IMR-90 (cell line): ENCODE measurements around the gene MFAP4. TPM values are rescaled to one million over a fixed set of nuclear protein-coding genes. Genes with fewer than 3 reads are reported as not detected.

Experiments used
- ATAC-seq: fragments of 200-7000 bp; cut with Tn5 transposase; 2 replicates; pipeline ENCODE4 v1.9.1; 2020; ENCODE audit warnings: low read depth, mild to moderate bottlenecking, moderate library complexity
- BruUV-seq: library from RNA; stranded (reverse); fragments of 400-500 nt; replicated peaks from 2 replicates; lab custom pipeline; 2021; lab: Mats Ljungman, UMichigan
- CTCF ChIA-PET: fragments of 300-600 bp; formaldehyde crosslinking; extraction: SDS; loops from one replicate; lab custom pipeline; 2021; ENCODE audit warnings: antibody characterized with exemption; lab: Yijun Ruan, JAX
- POLR2A ChIA-PET: fragments of 300-600 bp; sonication (Branson Sonifier 250); formaldehyde crosslinking; loops from one replicate; lab custom pipeline; 2022; ENCODE audit warnings: antibody characterized with exemption; ENCODE audit not compliant: unreplicated experiment; lab: Charles Lee
- DNase-seq: peaks from one replicate; pipeline ENCODE4 v3.0.0; 2013
- H2AFZ ChIP-seq: replicated peaks from 2 replicates; pipeline ENCODE3; 2013; ENCODE audit warnings: low read length, mild to moderate bottlenecking; ENCODE audit not compliant: poor library complexity
- H2AK5ac ChIP-seq: 2 replicates; pipeline ENCODE4 v1.6.1; 2013; ENCODE audit warnings: low read depth, low read length, inconsistent platforms
- H2AK9ac ChIP-seq: replicated peaks from 2 replicates; pipeline ENCODE3; 2013; ENCODE audit warnings: mild to moderate bottlenecking, low read depth, low read length, moderate library complexity; ENCODE audit not compliant: poor library complexity
- H2BK120ac ChIP-seq: 2 replicates; pipeline ENCODE4 v1.6.1; 2013; ENCODE audit warnings: low read depth, low read length, inconsistent platforms
- H2BK15ac ChIP-seq: 3 replicates; pipeline ENCODE4 v1.6.1; 2013; ENCODE audit warnings: low read depth, low read length, inconsistent platforms
- H2BK20ac ChIP-seq: 2 replicates; pipeline ENCODE4 v1.6.1; 2013; ENCODE audit warnings: low read depth, mild to moderate bottlenecking, inconsistent platforms, low read length, moderate library complexity
- H2BK5ac ChIP-seq: 2 replicates; pipeline ENCODE4 v1.6.1; 2013; ENCODE audit warnings: mild to moderate bottlenecking, low read depth, low read length, inconsistent platforms; ENCODE audit not compliant: poor library complexity, severe bottlenecking
- H3K14ac ChIP-seq: replicated peaks from 2 replicates; pipeline ENCODE4 v1.6.1; 2013; ENCODE audit warnings: low read depth, low read length, inconsistent platforms
- H3K18ac ChIP-seq: 2 replicates; pipeline ENCODE4 v1.6.1; 2013; ENCODE audit warnings: low read depth, low read length, control low read depth
- H3K23ac ChIP-seq: 2 replicates; pipeline ENCODE4 v1.6.1; 2013; ENCODE audit warnings: low read depth, low read length, inconsistent platforms
- H3K27ac ChIP-seq: 2 replicates; pipeline ENCODE4 v1.5.1; 2013; ENCODE audit warnings: mild to moderate bottlenecking, control low read depth, low read length; ENCODE audit not compliant: insufficient read depth
- H3K27me3 ChIP-seq: 2 replicates; pipeline ENCODE4 v1.6.1; 2013; ENCODE audit warnings: low read length; ENCODE audit not compliant: control insufficient read depth, insufficient read depth
- H3K36me3 ChIP-seq: 2 replicates; pipeline ENCODE4 v1.6.1; 2013; ENCODE audit warnings: low read length, mixed read lengths; ENCODE audit not compliant: control insufficient read depth, insufficient read depth
- H3K4ac ChIP-seq: 2 replicates; pipeline ENCODE4 v1.6.1; 2013; ENCODE audit warnings: low read depth, low read length, inconsistent platforms
- H3K4me1 ChIP-seq: 2 replicates; pipeline ENCODE4 v1.6.1; 2013; ENCODE audit warnings: low read length, mixed read lengths; ENCODE audit not compliant: control insufficient read depth, insufficient read depth
- H3K4me2 ChIP-seq: 2 replicates; pipeline ENCODE4 v1.6.1; 2013; ENCODE audit warnings: low read depth, mild to moderate bottlenecking, control low read depth, low read length, moderate library complexity
- H3K4me3 ChIP-seq: 2 replicates; pipeline ENCODE4 v1.5.1; 2013; ENCODE audit warnings: low read depth, mild to moderate bottlenecking, control low read depth, low read length, moderate library complexity; ENCODE audit not compliant: insufficient read depth
- H3K56ac ChIP-seq: 2 replicates; pipeline ENCODE4 v1.6.1; 2013; ENCODE audit warnings: low read length, inconsistent platforms; ENCODE audit not compliant: insufficient read depth; ENCODE audit errors: extremely low read depth
- H3K79me1 ChIP-seq, 2 experiments: 2 replicates each; pipeline ENCODE4 v1.6.1; 2013; ENCODE audit warnings: low read length in 2 of 2, inconsistent platforms in 1 of 2, low read depth in 1 of 2
- H3K9ac ChIP-seq: 2 replicates; pipeline ENCODE4 v1.6.1; 2013; ENCODE audit warnings: low read depth, low read length, control low read depth
- H3K9me1 ChIP-seq: 2 replicates; pipeline ENCODE4 v1.6.1; 2013; ENCODE audit warnings: low read length, inconsistent platforms; ENCODE audit not compliant: insufficient read depth
- H3K9me3 ChIP-seq: 2 replicates; pipeline ENCODE4 v1.6.1; 2013; ENCODE audit warnings: low read length; ENCODE audit not compliant: control insufficient read depth, insufficient read depth
- H4K20me1 ChIP-seq: 2 replicates; pipeline ENCODE4 v1.6.1; 2013; ENCODE audit warnings: low read length, inconsistent platforms; ENCODE audit not compliant: insufficient read depth
- H4K5ac ChIP-seq: 2 replicates; pipeline ENCODE4 v1.6.1; 2013; ENCODE audit warnings: mild to moderate bottlenecking, low read depth, low read length, control low read depth
- H4K8ac ChIP-seq, 2 experiments: 2 replicates each; pipeline ENCODE4 v1.6.1; 2013; ENCODE audit warnings: low read depth in 2 of 2, low read length in 2 of 2, control low read depth in 1 of 2, inconsistent platforms in 1 of 2
- H4K91ac ChIP-seq: 2 replicates; pipeline ENCODE4 v1.6.1; 2013; ENCODE audit warnings: low read depth, low read length, inconsistent platforms; ENCODE audit not compliant: insufficient read depth
- BHLHE40 ChIP-seq: fragments of 150-350 bp; IDR thresholded peaks from 2 replicates; pipeline ENCODE4 v1.6.1; 2016; ENCODE audit warnings: mild to moderate bottlenecking, low read depth, low read length
- CEBPB ChIP-seq: IDR thresholded peaks from 2 replicates; pipeline ENCODE4 v1.6.1; 2012; ENCODE audit warnings: low read depth, low read length, improper control_type of control experiment
- CHD1 ChIP-seq: IDR thresholded peaks from 2 replicates; pipeline ENCODE4 v1.6.1; 2012; ENCODE audit warnings: low read depth, low read length, improper control_type of control experiment
- CTCF ChIP-seq: conservative IDR thresholded peaks from 2 replicates; pipeline ENCODE4 v1.5.1; 2012; ENCODE audit warnings: mild to moderate bottlenecking, low read depth, low read length, improper control_type of control experiment
- ELK1 ChIP-seq: fragments of 150-350 bp; IDR thresholded peaks from 2 replicates; pipeline ENCODE4 v1.6.1; 2016; ENCODE audit warnings: low read depth, mild to moderate bottlenecking, low read length, moderate library complexity, borderline replicate concordance
- FOS ChIP-seq: fragments of 150-350 bp; IDR thresholded peaks from 2 replicates; pipeline ENCODE4 v1.6.1; 2016; ENCODE audit warnings: low read depth, low read length
- MAFK ChIP-seq: IDR thresholded peaks from 2 replicates; pipeline ENCODE4 v1.6.1; 2012; ENCODE audit warnings: low read depth, low read length, improper control_type of control experiment
- MAZ ChIP-seq: IDR thresholded peaks from 2 replicates; pipeline ENCODE4 v1.6.1; 2012; ENCODE audit warnings: low read depth, mild to moderate bottlenecking, low read length, improper control_type of control experiment, moderate library complexity, borderline replicate concordance
- MXI1 ChIP-seq: IDR thresholded peaks from 2 replicates; pipeline ENCODE4 v1.6.1; 2012; ENCODE audit warnings: low read depth, mild to moderate bottlenecking, low read length, moderate library complexity, borderline replicate concordance
- NFE2L2 ChIP-seq: fragments of 150-350 bp; IDR thresholded peaks from 2 replicates; pipeline ENCODE4 v1.6.1; 2016; ENCODE audit warnings: low read depth, mild to moderate bottlenecking, low read length
- POLR2A ChIP-seq: IDR thresholded peaks from 2 replicates; pipeline ENCODE4 v1.6.1; 2012; ENCODE audit warnings: mild to moderate bottlenecking, low read depth, low read length
- RAD21 ChIP-seq: IDR thresholded peaks from 2 replicates; pipeline ENCODE4 v1.6.1; 2012; ENCODE audit warnings: low read length, improper control_type of control experiment
- RCOR1 ChIP-seq: IDR thresholded peaks from 2 replicates; pipeline ENCODE4 v1.6.1; 2012; ENCODE audit warnings: mild to moderate bottlenecking, low read length, improper control_type of control experiment; ENCODE audit not compliant: insufficient replicate concordance
- RFX5 ChIP-seq: IDR thresholded peaks from 2 replicates; pipeline ENCODE4 v1.8.0; 2012; ENCODE audit warnings: low read depth, mild to moderate bottlenecking, low read length, moderate library complexity
- SMC3 ChIP-seq: fragments of 150-350 bp; IDR thresholded peaks from 2 replicates; pipeline ENCODE4 v1.6.1; 2016; ENCODE audit warnings: low read depth, mild to moderate bottlenecking, antibody characterized with exemption, low read length, moderate library complexity
- USF2 ChIP-seq: fragments of 150-350 bp; IDR thresholded peaks from 2 replicates; pipeline ENCODE4 v1.6.1; 2017; ENCODE audit warnings: mild to moderate bottlenecking, antibody characterized with exemption, low read length, low read depth
- WGBS, 2 experiments: methylation state at CpG; one replicate each; pipeline versions ENCODE4 v1.1.5 to v1.1.7; 2013; ENCODE audit warnings: missing lambda C conversion rate in 2 of 2; ENCODE audit not compliant: insufficient read length in 1 of 2; ENCODE audit errors: extremely low coverage in 2 of 2; 5-methylcytosine and 5-hydroxymethylcytosine counted together
- dilution Hi-C: fragments of 300-500 bp; cut with HindIII; formaldehyde crosslinking; loops from one replicate; pipeline ENCODE4 v1.14.3; 2018; ENCODE audit warnings: low sequenced_read_pairs; ENCODE audit not compliant: unreplicated experiment
- in situ Hi-C: fragments of 300-500 bp; cut with MboI; formaldehyde crosslinking; loops from 3 replicates; pipeline ENCODE4 v1.14.3; 2019; ENCODE audit warnings: low sequenced_read_pairs, inconsistent platforms, mixed read lengths
- intact Hi-C: fragments of 100-400 bp; cut with micrococcal nuclease; formaldehyde crosslinking; loops from 2 replicates; pipeline ENCODE4 v1.10.0; 2022
- polyA plus RNA-seq, 3 experiments: library from polyadenylated mRNA; depleted of rRNA; stranded (reverse); fragments of >200 nt; gene quantifications; 2 replicates each; pipeline ENCODE4 v1.2.3, GENCODE V29; 2012; ENCODE audit warnings: low replicate concordance in 1 of 3
- total RNA-seq: library from RNA; depleted of rRNA; stranded (reverse); fragments of >200 nt; gene quantifications from 2 replicates; pipeline ENCODE4 v1.2.3, GENCODE V29; 2012

Gene MFAP4
- total and polyA plus RNA-seq, 2 of the 4 experiments (the other 2 are of a cell fraction): 7.0 to 71.6 TPM

DNA sequence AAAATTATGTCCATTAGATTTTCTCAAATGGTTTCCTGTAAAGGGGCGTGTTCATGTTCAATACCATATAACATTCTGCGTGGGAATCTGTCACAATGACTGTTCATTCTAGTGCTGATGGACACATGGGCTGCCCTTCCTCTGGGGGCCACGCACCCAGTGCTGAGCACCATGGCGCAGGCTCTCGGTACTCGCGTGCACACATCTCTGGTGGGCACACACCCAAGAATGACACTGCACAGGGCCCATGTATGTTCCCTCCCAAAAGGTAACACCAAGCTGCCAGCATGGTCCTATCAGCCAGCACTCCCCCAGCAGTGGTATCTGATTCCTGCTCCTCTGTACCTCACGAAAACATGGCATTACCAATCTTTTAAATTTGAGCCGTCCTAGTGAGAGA, 38.2 kb downstream of the MFAP4 start:
- Histone ChIP-seq H4K91ac (no peak overlapping the region), H3K14ac (no peak overlapping the region), H2AK9ac (peak overlapping the region; percentile 61), H2BK120ac (no peak overlapping the region), H3K27ac (no peak overlapping the region), H3K79me1 (peaks cover 0 to 4% of the 10 kb centered on the region in 2 experiments; a peak in 1 of 4 replicates), H3K36me3 (no peaks in the 10 kb centered on the region), H3K56ac (no peak overlapping the region), H3K23ac (no peak overlapping the region), H3K9me1 (peaks cover 16% of the 10 kb centered on the region), H2AFZ (peak overlapping the region; percentile 14), H3K9ac (no peak overlapping the region), H3K4me2 (no peak overlapping the region), H3K4ac (no peak overlapping the region), H3K27me3 (no peaks in the 10 kb centered on the region), H2AK5ac (peak overlapping the region; percentile 43), H3K18ac (no peak overlapping the region), H2BK20ac (no peak overlapping the region), H3K9me3 (no peaks in the 10 kb centered on the region), H2BK15ac (no peak overlapping the region), H3K4me3 (no peak overlapping the region), H3K4me1 (peaks cover 17% of the 10 kb centered on the region), H2BK5ac (no peak overlapping the region), H4K8ac (no peak overlapping the region), H4K5ac (no peak overlapping the region), H4K20me1 (peaks cover 5% of the 10 kb centered on the region; the same call in 1 of the 2 replicates)
- no peak for TF ChIP-seq ELK1
- no peak for TF ChIP-seq RFX5
- TF ChIP-seq MXI1: no peak
- no peak for TF ChIP-seq CEBPB
- TF ChIP-seq USF2: no peak
- no peak for TF ChIP-seq RCOR1
- TF ChIP-seq CHD1: no peak
- no peak for TF ChIP-seq POLR2A
- no peak for TF ChIP-seq BHLHE40
- no peak for TF ChIP-seq MAZ
- TF ChIP-seq NFE2L2: no peak
- no peak for TF ChIP-seq RAD21
- TF ChIP-seq CTCF: no peak
- no peak for TF ChIP-seq SMC3
- TF ChIP-seq MAFK: no peak
- no peak for TF ChIP-seq FOS
- in situ Hi-C loops: no loop called here
- dilution Hi-C loops: no loop called here
- ChIA-PET CTCF (interaction anchor here (0.7 kb wide), 1 partner anchor 99 kb away, joined by 10 read pairs; no protein-coding TSS in a partner anchor), POLR2A (no interaction called here)
- no TSS peak for BruUV-seq
- DNase-seq (no peak), ATAC-seq (no peak)
- 100% methylated on average over 1 of the region's 9 CpGs; no CpG with 5 or more reads in 1 of the 2 experiments for WGBS, 2 experiments
- intact Hi-C loops: no loop called here
